Measurements from ENCODE around the gene DOCK4. TPM values are rescaled to one million over a fixed set of nuclear protein-coding genes. Genes with fewer than 3 reads are reported as not detected.

Gene DOCK4
- total RNA-seq, 1 experiment from 2014 or later: 20.4 TPM

DNA sequence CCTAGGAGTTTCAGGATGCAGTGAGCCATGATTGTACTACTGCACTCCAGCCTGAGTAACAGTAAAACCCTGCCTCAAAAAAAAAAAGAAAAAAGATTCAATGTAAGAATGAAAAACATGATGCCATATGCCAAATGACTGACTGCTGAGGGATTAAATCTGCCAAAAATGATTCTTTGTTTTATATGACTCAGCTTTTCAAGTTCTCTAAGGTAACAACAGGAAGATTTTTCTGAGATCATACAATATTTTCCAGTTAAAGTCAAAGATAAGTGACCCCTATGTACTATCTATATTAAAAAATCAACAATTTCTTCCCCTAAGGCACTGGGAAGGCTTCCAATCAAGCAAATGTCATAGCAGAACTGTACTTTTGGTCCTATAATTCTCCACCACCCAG, 372.7 kb downstream of the DOCK4 start:
- no peak for ATAC-seq

DNA sequence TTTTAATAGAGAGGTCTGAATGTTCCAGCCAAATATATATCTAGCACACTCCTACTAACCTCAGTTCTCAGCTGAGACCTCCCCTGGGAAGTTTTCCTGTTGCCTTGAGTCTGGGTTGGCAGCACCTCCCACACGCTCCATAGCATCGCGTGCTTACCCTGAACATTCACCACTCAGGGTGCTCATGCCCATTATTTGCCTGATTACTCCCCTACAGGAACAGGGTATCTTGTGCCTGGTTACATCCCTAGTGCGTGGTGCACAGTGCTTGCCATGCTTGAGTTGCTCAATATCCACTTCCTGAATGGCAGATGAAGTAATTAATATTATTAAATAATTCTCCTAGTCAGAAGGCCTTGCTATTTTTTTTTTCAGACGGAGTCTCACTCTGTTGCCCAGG, 374.0 kb downstream of the DOCK4 start:
- no peak for TF ChIP-seq OVOL2 (CRISPR knock-in tag; IDR thresholded peaks at IDR 0.05; ENCODE audit: borderline replicate concordance)
- H3K4me1 Mint-ChIP-seq: peaks cover 3% of the 10 kb centered on the region; the same call in 1 of the 2 replicates
- peaks cover 8% of the 10 kb centered on the region for H3K9me3 Mint-ChIP-seq
- H3K27me3 Mint-ChIP-seq (ENCODE audit: low read depth): no peaks in the 10 kb centered on the region
- H3K4me3 Mint-ChIP-seq: no peak overlapping the region
- no peaks in the 10 kb centered on the region; the same call in 1 of the 2 replicates for H3K36me3 Mint-ChIP-seq
- POLR2A ChIA-PET: no interaction called here
- no peak for ATAC-seq
- CTCF ChIA-PET: interaction anchor here (0.6 to 1.0 kb wide), 2 partner anchors 18 to 69 kb away, joined by 3 read pairs; no protein-coding TSS in a partner anchor
- no peak for DNase-seq (ENCODE audit: low spot score)
- no peak overlapping the region for H3K27ac Mint-ChIP-seq

More for the DNA sequence above, 372.7 kb downstream of the DOCK4 start:
- POLR2A ChIA-PET: no interaction called here
- Mint-ChIP-seq H3K27me3 (ENCODE audit: low read depth) (no peaks in the 10 kb centered on the region), H3K9me3 (peaks cover 8% of the 10 kb centered on the region), H3K27ac (no peak overlapping the region), H3K4me1 (peaks cover 3% of the 10 kb centered on the region; the same call in 1 of the 2 replicates), H3K36me3 (no peaks in the 10 kb centered on the region; the same call in 1 of the 2 replicates), H3K4me3 (no peak overlapping the region)
- CTCF ChIA-PET: no interaction called here
- DNase-seq (ENCODE audit: low spot score): no peak
- no peak for TF ChIP-seq ETV6 (CRISPR knock-in tag; IDR thresholded peaks at IDR 0.05)
- no peak for TF ChIP-seq SMAD4 (CRISPR knock-in tag; IDR thresholded peaks at IDR 0.05)
- no peak for TF ChIP-seq KAT7 (CRISPR knock-in tag; IDR thresholded peaks at IDR 0.05; ENCODE audit: borderline replicate concordance)
- TF ChIP-seq GABPB1 (CRISPR knock-in tag; IDR thresholded peaks at IDR 0.05): no peak
- TF ChIP-seq, protein P1, sequence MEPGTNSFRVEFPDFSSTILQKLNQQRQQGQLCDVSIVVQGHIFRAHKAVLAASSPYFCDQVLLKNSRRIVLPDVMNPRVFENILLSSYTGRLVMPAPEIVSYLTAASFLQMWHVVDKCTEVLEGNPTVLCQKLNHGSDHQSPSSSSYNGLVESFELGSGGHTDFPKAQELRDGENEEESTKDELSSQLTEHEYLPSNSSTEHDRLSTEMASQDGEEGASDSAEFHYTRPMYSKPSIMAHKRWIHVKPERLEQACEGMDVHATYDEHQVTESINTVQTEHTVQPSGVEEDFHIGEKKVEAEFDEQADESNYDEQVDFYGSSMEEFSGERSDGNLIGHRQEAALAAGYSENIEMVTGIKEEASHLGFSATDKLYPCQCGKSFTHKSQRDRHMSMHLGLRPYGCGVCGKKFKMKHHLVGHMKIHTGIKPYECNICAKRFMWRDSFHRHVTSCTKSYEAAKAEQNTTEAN (CRISPR knock-in tag; IDR thresholded peaks at IDR 0.05): no peak
- TF ChIP-seq, protein P2, sequence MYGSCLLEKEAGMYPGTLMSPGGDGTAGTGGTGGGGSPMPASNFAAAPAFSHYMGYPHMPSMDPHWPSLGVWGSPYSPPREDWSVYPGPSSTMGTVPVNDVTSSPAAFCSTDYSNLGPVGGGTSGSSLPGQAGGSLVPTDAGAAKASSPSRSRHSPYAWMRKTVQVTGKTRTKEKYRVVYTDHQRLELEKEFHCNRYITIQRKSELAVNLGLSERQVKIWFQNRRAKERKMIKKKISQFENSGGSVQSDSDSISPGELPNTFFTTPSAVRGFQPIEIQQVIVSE (CRISPR knock-in tag; IDR thresholded peaks at IDR 0.05; ENCODE audit: borderline replicate concordance): no peak
- TF ChIP-seq, protein P3, sequence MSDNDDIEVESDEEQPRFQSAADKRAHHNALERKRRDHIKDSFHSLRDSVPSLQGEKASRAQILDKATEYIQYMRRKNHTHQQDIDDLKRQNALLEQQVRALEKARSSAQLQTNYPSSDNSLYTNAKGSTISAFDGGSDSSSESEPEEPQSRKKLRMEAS (CRISPR knock-in tag; IDR thresholded peaks at IDR 0.05): no peak
- TF ChIP-seq NR3C1 (CRISPR knock-in tag; conservative IDR thresholded peaks at IDR 0.05; ENCODE audit: low read depth): no peak
- no peak for TF ChIP-seq IRF2 (CRISPR knock-in tag; IDR thresholded peaks at IDR 0.05; ENCODE audit: borderline replicate concordance, low read depth)
- TF ChIP-seq GTF2I (CRISPR knock-in tag; conservative IDR thresholded peaks at IDR 0.05): no peak
- TF ChIP-seq, protein P4, sequence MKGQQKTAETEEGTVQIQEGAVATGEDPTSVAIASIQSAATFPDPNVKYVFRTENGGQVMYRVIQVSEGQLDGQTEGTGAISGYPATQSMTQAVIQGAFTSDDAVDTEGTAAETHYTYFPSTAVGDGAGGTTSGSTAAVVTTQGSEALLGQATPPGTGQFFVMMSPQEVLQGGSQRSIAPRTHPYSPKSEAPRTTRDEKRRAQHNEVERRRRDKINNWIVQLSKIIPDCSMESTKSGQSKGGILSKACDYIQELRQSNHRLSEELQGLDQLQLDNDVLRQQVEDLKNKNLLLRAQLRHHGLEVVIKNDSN (CRISPR knock-in tag; IDR thresholded peaks at IDR 0.05): no peak

DNA sequence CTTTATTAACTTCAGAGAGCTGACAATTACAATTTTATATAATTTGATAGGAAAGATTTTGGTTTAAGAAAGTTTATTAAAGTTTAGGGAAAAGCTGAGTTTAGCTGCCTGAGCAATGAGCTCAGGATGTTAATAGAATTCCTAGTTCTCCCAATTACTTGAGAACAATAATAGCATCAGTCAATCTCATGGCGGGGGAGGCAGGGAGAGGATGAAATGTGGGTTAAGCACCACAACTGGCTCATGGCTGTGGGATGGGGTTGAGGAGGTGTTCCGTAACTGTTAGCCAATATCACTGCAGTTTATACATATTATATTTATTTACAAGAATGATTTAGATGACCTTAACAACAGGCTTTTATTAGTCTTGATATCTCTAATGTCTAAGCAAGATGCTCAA, 377.0 kb downstream of the DOCK4 start:
- Mint-ChIP-seq H3K27me3 (ENCODE audit: low read depth) (no peaks in the 10 kb centered on the region), H3K4me1 (no peaks in the 10 kb centered on the region), H3K4me3 (no peak overlapping the region), H3K36me3 (no peaks in the 10 kb centered on the region), H3K9me3 (peaks cover 3% of the 10 kb centered on the region; the same call in 1 of the 2 replicates), H3K27ac (no peak overlapping the region)
- no peak for ATAC-seq
- TF ChIP-seq SMAD3 (CRISPR knock-in tag; IDR thresholded peaks at IDR 0.05; ENCODE audit: borderline replicate concordance): no peak
- TF ChIP-seq, protein P5, sequence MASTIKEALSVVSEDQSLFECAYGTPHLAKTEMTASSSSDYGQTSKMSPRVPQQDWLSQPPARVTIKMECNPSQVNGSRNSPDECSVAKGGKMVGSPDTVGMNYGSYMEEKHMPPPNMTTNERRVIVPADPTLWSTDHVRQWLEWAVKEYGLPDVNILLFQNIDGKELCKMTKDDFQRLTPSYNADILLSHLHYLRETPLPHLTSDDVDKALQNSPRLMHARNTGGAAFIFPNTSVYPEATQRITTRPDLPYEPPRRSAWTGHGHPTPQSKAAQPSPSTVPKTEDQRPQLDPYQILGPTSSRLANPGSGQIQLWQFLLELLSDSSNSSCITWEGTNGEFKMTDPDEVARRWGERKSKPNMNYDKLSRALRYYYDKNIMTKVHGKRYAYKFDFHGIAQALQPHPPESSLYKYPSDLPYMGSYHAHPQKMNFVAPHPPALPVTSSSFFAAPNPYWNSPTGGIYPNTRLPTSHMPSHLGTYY (CRISPR knock-in tag; IDR thresholded peaks at IDR 0.05): no peak
- ChIA-PET CTCF (no interaction called here), POLR2A (no interaction called here)
- DNase-seq (ENCODE audit: low spot score): no peak

DNA sequence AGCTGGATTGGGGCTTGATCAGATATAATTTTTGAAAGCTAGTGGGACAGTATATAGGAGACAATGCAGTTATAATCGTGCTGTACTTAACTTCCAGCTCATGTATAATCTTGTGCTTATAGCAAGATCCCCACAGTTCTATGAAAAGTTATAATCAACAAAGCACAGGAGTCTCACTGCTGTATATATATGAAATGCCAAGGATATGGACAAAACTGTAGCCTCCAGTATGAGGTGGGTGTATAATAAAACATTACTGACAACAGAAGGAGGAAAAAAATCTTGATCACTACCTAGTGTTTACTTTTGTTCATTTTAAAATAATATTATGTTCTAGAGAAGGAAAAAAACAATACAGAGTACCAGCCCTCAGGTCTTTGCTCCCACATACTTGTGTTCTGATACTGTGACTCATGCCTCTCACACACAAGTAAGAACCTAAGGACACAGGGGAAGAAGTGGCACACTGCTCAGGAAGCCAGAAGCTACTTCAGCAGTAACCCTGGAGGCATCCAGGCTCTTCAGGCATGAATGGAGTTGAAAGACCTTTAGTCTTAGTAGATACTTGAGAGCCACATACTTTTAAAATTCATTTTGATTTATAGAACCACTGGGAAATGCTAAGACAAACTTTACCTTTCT, 378.2 kb downstream of the DOCK4 start:
- Mint-ChIP-seq H3K36me3 (no peaks in the 10 kb centered on the region), H3K27me3 (ENCODE audit: low read depth) (no peaks in the 10 kb centered on the region), H3K27ac (no peak overlapping the region), H3K9me3 (peaks cover 3% of the 10 kb centered on the region; the same call in 1 of the 2 replicates), H3K4me1 (no peaks in the 10 kb centered on the region), H3K4me3 (no peak overlapping the region)
- ATAC-seq (no peak), DNase-seq (ENCODE audit: low spot score) (no peak)
- ChIA-PET CTCF (interaction anchor here (0.6 kb wide), 1 partner anchor 1239 kb away, joined by 3 read pairs; no protein-coding TSS in a partner anchor), POLR2A (no interaction called here)
- TF ChIP-seq, protein P6, sequence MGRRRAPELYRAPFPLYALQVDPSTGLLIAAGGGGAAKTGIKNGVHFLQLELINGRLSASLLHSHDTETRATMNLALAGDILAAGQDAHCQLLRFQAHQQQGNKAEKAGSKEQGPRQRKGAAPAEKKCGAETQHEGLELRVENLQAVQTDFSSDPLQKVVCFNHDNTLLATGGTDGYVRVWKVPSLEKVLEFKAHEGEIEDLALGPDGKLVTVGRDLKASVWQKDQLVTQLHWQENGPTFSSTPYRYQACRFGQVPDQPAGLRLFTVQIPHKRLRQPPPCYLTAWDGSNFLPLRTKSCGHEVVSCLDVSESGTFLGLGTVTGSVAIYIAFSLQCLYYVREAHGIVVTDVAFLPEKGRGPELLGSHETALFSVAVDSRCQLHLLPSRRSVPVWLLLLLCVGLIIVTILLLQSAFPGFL (CRISPR knock-in tag; IDR thresholded peaks at IDR 0.05; ENCODE audit: borderline replicate concordance): no peak
- TF ChIP-seq KAT7 (CRISPR knock-in tag; IDR thresholded peaks at IDR 0.05; ENCODE audit: borderline replicate concordance): no peak
- TF ChIP-seq, protein P7, sequence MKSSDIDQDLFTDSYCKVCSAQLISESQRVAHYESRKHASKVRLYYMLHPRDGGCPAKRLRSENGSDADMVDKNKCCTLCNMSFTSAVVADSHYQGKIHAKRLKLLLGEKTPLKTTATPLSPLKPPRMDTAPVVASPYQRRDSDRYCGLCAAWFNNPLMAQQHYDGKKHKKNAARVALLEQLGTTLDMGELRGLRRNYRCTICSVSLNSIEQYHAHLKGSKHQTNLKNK (CRISPR knock-in tag; IDR thresholded peaks at IDR 0.05): no peak
- TF ChIP-seq MXD4 (CRISPR knock-in tag; IDR thresholded peaks at IDR 0.05; ENCODE audit: borderline replicate concordance): no peak
- no peak for TF ChIP-seq ZNF263 (CRISPR knock-in tag; IDR thresholded peaks at IDR 0.05; ENCODE audit: low read depth)
- TF ChIP-seq TP53 (CRISPR knock-in tag; IDR thresholded peaks at IDR 0.05): no peak
